GOT3 (cell line): Measurements from ENCODE around the gene PDGFB.

Experiments used
- DNase-seq: peaks from one replicate; lab custom pipeline; 2025; ENCODE audit warnings: mixed read lengths; lab: John Stamatoyannopoulos, UW

PDGFB gene

GRCh38 chr22:39174498-39175352, 70.1 kb downstream of the PDGFB start:
- DNase-seq = no peak

- no peak for DNase-seq
These were observed 70.8 kb downstream of the PDGFB start for GRCh38 chr22:39173787-39174497.
